HL-60 (cell line): ENCODE data around the gene WFDC2.

Source experiments
- CTCF ChIP-seq: IDR thresholded peaks from one replicate; pipeline ENCODE4 v1.5.1; 2011; ENCODE audit warnings: low read length, control low read depth, inconsistent platforms; ENCODE audit not compliant: insufficient read depth
- GABPA ChIP-seq: IDR thresholded peaks from 2 replicates; pipeline ENCODE4 v1.6.1; 2012; ENCODE audit warnings: low read depth
- POLR2AphosphoS5 ChIP-seq: IDR thresholded peaks from 2 replicates; pipeline ENCODE4 v1.6.1; 2012; ENCODE audit warnings: low read depth
- REST ChIP-seq: IDR thresholded peaks from 2 replicates; pipeline ENCODE4 v1.6.1; 2012; ENCODE audit warnings: low read depth; ENCODE audit not compliant: insufficient replicate concordance
- SPI1 ChIP-seq: IDR thresholded peaks from 2 replicates; pipeline ENCODE4 v1.6.1; 2012; ENCODE audit warnings: low read depth, mild to moderate bottlenecking, borderline replicate concordance

- TF ChIP-seq CTCF (peak; percentile 22), POLR2AphosphoS5 (no peak), GABPA (no peak), REST (no peak), SPI1 (peak; percentile 91)
Observed at GRCh38 chr20:45450097-45450818, 19.3 kb upstream of the WFDC2 start.
